GM19351 (cell line): ENCODE results near the gene RABL6.

Experiments
- ATAC-seq: cut with Tn5 transposase; IDR thresholded peaks from one replicate; pipeline ENCODE4 v1.9.1; 2021; ENCODE audit warnings: mild to moderate bottlenecking, moderate library complexity; ENCODE audit not compliant: unreplicated experiment

RABL6 gene

DNA sequence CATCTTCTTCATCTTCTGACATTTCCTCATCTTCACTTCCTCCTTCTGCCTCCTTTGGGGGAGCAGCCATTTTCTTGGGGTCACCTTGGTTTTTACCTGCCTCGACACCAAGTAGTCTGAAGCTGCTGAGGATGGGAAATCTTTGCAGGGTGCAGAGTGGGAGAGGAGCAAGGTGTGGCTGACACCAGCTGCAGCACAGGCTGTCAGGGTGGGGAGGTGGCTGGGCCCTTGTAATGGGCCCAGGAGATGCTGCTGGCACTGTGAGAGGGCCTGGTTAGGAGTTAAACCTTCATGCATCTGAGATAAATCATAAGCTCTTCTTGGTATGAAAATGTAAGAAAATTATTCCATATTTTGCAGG is 7.7 kb downstream of the RABL6 start:
- ATAC-seq = no peak

DNA sequence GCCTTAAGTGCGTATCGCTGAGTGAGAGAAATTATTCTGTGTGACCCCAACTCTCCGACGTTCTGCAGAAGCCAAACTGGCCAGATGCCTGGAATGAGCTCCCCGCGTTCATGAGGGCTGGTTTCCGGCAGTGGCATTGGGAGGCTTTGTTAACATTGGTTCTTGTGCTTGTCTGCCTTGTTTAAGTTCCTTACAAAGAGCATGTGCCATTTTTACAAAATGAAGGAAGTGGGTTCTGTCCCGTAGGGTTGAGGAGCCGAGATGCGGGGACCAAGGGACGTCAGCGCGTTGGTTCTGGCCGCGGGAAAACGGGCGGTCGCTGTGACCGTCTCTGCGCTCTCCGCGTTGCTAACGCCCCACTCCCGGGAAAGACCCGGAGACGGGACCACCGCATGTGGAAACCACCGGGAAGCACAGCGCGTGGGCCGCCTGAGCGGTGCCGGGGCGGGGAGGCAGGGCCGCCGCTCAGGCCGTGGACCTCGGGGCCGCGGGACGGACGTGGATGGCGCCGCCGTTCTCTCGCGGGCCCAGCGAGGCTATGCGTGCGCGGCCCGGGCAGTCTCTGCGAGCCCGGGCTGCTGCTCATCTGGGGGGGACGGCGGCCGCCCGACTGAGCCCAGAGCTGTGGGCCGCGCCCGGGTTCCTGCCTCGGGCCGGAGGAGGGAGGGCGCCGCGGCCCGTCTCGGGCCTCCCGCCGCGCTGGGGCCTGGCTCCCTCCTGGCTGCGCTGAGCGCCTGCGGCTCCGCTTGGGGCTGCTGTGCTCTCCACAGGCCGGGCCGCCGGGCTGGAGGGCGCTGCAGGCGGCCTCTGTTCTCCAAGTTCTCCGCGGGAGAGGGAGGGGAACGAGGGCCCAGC is 13.4 kb downstream of the RABL6 start:
- ATAC-seq = no peak

DNA sequence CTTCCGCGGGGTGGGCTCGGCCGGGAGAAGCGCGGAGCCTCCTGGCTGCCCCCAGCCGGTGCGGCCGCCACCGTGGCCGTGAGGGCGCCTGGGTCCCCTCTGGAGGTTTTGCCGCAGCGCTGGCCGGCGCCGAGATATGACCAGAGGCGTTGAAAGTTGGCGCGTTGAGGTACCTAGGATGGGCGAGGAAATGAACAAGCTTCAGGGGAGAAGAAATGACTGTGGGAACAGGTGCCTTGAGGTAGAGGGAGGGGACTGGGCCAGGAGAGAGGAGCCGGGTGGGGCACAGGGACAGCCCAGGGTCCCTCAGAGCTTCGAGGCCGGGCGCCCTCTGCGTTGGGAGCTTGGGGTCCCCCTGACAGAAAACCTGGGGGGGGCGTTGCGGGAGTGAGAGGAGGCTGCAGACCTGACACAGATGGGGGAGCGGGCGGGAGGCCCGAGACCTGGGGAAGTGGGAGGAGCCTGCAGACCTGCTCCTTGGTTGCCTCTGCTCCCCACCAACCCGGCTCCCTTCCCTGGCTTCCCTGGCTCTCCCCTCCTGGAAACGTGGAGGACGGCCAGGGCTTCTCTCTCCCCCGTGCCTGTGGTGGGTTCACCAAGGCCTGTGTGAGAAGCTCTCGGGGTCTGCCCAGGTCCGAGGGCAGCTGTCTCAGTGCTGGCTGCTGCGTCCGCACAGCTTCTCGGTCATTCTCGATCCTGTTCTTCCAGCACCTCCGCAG is 14.2 kb downstream of the RABL6 start:
- ATAC-seq = no peak

DNA sequence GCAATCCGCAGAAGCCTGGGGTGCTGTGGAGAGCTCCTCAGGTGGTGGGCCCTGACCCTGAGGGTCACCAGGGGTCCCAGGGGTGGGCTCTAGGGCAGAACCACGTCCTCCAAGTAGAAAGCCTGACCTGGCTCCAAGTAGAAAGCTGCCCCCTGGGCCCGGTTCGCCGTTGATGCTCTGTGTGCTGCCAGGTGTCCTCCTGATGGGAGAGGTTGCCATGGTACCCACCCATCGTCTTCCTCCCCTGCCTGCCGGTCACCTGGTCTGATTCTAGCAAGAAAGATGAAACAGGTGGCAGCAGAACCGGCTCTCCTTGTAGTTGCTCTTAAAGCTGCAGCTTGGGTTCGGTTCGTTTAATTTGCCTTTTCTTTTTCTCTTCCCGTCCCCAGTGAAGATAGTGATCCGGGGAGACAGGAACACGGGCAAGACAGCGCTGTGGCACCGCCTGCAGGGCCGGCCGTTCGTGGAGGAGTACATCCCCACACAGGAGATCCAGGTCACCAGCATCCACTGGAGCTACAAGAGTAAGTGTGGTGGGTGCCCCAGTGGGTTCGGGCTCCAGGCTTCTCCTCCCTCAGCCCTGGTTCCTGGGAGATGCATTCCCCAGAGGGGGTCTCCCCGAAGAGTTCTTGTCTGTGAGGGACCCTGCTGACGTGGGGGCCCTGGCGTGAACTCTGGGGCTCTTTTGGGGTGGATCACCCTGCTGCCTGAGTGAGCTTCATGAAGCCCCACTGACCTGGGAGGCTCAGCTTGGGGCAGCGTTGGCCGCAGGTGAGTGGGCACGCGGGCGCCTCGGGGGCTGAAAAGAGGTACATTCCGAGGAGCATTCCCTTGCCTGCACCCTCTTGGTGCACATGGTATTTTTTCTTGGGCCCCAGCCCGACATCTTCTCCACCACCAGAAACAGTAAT is 15.6 kb downstream of the RABL6 start:
- no peak for ATAC-seq

DNA sequence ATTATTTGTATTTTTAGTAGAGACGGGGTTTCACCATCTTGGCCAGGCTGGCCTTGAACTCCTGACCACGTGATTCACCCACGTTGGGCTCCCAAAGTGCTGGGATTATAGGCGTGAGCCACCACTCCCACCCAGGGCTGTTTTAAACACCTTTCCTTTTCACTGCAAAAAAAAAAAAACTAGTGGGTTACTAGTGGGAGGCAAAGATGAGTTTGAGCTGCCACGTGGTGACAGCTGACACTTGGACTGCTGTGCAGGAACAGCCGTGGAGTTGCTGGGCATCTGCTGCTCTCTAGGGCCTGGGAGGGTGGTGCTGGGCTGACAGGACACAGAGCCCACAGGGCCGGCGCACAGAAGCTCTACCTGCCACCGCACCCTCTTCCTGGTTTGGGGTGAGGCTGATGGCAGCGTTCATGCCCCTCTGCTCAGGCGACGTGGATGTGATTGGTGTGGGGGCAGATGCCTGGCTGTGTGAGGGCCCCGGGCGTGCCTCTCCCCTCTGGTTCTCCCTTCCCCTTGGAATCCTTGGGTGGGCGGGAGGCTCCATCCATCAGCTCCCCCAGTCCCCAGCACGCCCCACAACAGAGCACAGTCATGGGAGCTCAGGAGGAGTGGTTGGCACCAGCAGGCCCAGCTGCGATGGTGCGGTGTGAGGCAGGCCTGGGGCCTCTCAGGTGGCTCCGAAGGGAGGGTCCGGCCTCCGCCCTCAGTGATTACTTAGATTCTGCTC is 16.9 kb downstream of the RABL6 start:
- no peak for ATAC-seq

- no peak for ATAC-seq
Measured at GRCh38 chr9:136825295-136826187, 17.8 kb downstream of the RABL6 start.

DNA sequence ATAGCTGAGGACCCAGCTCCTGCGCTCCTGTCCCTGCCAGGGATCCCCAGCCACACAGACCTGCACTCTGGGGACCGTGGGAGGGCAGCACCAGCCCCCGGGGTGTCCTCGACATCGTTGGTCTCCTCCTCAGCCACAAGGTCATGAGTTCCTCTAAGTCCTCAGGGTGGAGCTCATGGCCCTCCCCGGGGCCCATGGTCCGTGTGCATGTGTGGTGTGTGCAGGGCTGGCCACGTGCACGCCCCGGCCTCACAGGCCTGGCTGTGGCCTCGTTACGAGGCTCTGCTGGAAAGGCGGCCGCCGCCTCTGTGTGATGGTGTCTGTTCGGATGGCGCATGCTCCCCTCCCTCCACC is 18.4 kb downstream of the RABL6 start:
- no peak for ATAC-seq

DNA sequence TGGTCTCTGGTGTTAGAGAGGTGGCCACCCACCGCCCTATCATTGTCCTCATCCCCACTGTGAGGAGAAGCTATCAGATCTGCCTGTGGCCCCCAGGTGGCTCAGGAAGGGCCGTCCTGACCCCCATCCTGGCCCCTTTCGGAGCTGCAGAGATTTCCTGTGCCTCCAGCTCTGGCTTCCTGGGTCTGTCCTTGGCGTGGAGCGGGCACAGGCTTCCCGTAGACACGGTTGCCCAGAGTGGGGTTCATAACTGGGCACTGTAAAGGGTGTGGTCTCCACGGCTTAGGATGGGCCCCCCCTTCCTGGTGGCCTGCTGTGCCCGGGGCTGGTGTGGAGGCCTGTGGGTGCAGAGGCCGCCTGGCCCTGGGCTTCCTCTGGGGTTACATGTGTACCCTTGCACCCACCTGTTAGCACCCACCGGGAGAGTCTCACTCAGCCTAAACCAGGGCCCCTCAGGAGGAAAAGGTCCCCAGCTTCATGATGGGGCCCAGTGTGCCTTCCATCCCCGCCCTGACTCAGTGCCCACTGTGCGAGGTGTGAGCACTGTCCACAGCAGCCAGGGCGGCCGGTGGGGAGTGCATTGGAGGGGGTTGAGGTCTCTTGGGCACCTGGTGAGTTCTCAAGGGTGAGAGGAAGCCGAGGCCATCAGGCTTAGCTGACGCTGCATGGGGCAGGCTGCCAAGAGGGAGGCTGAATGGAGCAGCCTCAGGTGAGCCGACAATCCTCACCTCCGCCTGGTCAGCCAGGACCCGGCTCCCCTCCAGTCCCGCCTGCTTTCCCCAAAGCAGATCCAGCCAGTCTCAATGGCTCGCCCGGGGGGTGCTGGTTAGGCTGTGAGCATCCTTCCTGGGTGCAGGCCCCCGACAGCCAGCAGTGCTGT is 19.2 kb downstream of the RABL6 start:
- ATAC-seq = no peak

- ATAC-seq = no peak
Measured at GRCh38 chr9:136827794-136828473, 20.2 kb downstream of the RABL6 start.

DNA sequence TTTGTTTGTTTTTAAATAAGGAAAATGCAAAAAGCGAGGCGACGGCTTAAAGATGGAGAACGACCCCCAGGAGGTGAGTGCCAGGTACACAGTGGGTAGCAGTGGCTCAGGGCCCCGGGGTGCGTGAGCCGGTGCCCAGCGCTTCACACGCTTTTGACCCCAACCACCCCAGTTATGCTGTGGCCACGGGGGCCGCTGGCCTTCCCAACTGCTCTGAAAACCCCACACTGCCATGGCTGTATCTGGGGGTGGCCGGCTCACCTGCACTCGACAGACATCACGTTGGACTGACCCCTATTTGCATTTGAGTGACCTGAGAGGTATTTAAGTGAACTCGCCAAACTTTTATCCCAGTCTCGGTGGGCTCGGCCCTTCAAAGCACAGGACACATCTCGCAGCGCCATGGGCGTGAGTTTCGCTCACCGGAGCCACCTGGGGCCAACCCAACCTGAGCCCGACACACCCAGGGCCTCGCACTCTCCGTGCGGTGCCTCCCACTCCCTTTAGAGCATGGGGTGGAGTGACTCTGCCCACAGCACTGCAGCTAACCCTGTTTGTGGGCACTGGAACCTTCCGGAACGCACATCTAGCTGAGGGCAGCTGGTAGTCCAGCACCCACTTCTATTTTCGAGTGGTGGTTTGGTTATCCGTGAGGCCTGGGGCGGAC is 20.9 kb downstream of the RABL6 start:
- no peak for ATAC-seq

- no peak for ATAC-seq
Measured at GRCh38 chr9:136829412-136829811, 21.7 kb downstream of the RABL6 start.

- ATAC-seq = no peak
Measured at GRCh38 chr9:136829981-136830885, 22.5 kb downstream of the RABL6 start.

DNA sequence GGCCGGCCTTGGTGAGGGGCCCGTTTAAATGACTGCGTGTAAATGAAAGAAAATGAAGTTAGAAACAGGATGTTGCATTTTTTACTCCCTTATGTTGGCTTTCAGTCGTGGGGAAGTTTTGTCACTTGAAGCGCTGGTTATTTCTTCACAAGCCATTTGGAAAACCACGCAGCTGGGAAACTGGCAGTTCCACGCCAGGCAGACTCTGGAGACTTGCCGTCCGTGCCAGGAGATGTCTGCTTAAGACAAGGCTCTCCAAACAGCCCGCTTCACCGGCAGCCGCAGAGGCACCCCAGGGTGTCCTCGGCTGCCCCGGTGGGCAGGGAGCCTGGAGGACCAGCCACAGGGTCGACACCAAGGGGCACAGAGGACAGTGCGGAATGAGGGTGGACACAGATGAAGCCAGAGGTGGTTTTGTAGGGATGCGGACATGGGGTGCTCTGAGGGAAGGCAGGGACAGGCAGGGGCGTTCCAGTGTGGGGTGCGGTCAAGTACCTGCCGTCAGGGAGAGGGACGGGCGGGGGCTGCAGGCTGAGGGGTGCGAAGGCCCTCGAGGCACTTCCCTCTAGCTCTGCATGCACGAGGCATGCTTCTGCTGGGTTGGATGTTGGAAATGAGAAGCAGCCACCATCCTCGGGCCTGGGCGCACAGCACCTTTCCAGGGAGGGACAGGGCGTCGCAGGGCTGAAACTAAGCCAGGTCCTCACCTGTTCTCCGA is 23.4 kb downstream of the RABL6 start:
- no peak for ATAC-seq

DNA sequence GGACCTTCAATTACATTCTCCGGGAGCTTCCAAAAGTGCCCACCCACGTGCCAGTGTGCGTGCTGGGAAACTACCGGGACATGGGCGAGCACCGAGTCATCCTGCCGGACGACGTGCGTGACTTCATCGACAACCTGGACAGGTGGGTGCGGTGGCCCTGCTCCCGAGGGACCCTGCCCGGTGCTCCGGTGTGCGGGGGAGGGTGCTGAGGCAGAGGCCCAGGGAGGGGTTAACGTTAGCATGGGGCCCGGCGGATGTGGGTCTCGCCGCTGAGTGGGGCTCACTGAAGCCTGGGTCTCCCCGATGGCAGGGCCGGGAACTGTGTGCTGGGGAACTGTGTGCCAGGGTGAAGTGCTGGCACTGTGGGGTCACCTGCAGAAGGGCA is 24.0 kb downstream of the RABL6 start:
- no peak for ATAC-seq

DNA sequence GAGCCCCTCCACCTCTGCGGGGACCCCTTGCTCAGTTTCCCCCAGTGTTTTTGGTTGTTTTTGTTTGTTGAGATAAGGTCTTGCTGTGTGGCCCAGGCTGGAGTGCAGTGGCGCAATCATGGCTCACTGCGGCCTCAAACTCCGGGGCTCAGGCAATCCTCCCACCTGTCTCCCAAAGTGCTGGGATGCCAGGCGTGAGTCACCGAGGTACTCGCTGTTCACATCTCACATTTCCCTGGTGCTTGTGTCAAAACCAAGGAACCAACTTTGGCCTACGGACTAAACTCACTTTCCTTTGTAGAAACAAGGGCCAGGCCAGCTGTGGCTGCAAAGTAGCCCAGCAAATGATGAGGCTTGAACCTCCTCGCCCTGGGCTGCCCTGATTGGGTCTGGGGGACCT is 24.8 kb downstream of the RABL6 start:
- ATAC-seq = no peak
